ENCODE data around the gene SETDB1.

DNA sequence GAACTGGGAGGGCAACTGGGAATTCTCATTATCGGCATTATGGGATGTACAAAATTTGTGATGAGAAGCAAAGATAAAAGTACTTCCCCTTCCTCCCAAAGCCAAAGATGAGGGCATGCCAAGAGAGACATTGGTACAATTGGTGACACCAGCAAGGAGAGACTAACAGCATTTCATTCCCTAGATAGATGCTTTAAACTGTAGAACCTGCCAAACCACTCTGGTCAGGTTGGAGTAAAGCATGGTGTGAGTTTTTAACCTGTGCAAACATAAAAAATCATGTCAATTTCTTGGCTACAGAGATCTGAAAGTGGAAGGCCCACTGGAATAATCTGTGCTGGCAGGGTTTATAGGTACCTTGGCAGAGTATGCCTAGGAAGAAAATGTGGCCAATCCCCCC is 19.8 kb upstream of the SETDB1 start:
- TF ChIP-seq POLR2A (IDR thresholded peaks at IDR 0.05; ENCODE audit: low read depth, low read length) (no peak), TAF1 (IDR thresholded peaks at IDR 0.05; ENCODE audit: low read depth, low read length) (no peak), POU2F2 (IDR thresholded peaks at IDR 0.05; ENCODE audit: low read depth, low read length) (no peak)

Data from GM12891 (cell line).